ENCODE measurements around the gene KRTAP4-12.

Gene KRTAP4-12

GRCh38 chr17:41147531-41148204, 23.7 kb upstream of the KRTAP4-12 start:
- H3K27ac ChIP-seq (ENCODE audit: low read depth, low read length, poor library complexity, severe bottlenecking) = no peak overlapping the region
- H3F3A ChIP-seq (ENCODE audit: insufficient read depth, low read length) = no peaks in the 10 kb centered on the region
- no peaks in the 10 kb centered on the region for H3K9me2 ChIP-seq (ENCODE audit: low read depth, low read length)
- H4K20me1 ChIP-seq (ENCODE audit: insufficient read depth, low read length) = no peaks in the 10 kb centered on the region
- no peaks in the 10 kb centered on the region; the same call in 1 of the 2 replicates for H3K36me3 ChIP-seq (ENCODE audit: insufficient read depth, low read length)
- no peaks in the 10 kb centered on the region for H3K9me3 ChIP-seq (ENCODE audit: low read length)
- TF ChIP-seq CTCF (IDR thresholded peaks at IDR 0.05; ENCODE audit: low read length) = no peak
- no peak for TF ChIP-seq EZH2 (IDR thresholded peaks at IDR 0.05; ENCODE audit: borderline replicate concordance, low read length)
- H3K4me1 ChIP-seq (ENCODE audit: insufficient read depth, low read length, severe bottlenecking) = no peaks in the 10 kb centered on the region
- no peak overlapping the region for H3K4me2 ChIP-seq (ENCODE audit: low read length)
- H3K4me3 ChIP-seq (ENCODE audit: low read depth, low read length, poor library complexity, severe bottlenecking) = no peak overlapping the region
- no peak overlapping the region for H2AFZ ChIP-seq (ENCODE audit: low read length)
- no peaks in the 10 kb centered on the region for H3K79me2 ChIP-seq (ENCODE audit: insufficient read depth, low read length)
- no peak overlapping the region for H3K9ac ChIP-seq (ENCODE audit: low read length)
- no peaks in the 10 kb centered on the region for H3K27me3 ChIP-seq (ENCODE audit: insufficient read depth, low read length)

GRCh38 chr17:41145261-41145660, 21.3 kb upstream of the KRTAP4-12 start:
- Histone ChIP-seq H3K9me3 (ENCODE audit: low read length) (0 out of 2 replicates have a peak, but pooled peaks cover 3% of the 10 kb centered on the region), H3K4me3 (ENCODE audit: low read depth, low read length, poor library complexity, severe bottlenecking) (no peak overlapping the region), H2AFZ (ENCODE audit: low read length) (no peak overlapping the region), H3K9ac (ENCODE audit: low read length) (no peak overlapping the region), H3K4me1 (ENCODE audit: insufficient read depth, low read length, severe bottlenecking) (no peaks in the 10 kb centered on the region), H3F3A (ENCODE audit: insufficient read depth, low read length) (no peaks in the 10 kb centered on the region), H3K27me3 (ENCODE audit: insufficient read depth, low read length) (no peaks in the 10 kb centered on the region), H3K36me3 (ENCODE audit: insufficient read depth, low read length) (no peaks in the 10 kb centered on the region; the same call in 1 of the 2 replicates), H4K20me1 (ENCODE audit: insufficient read depth, low read length) (no peaks in the 10 kb centered on the region), H3K4me2 (ENCODE audit: low read length) (no peak overlapping the region), H3K27ac (ENCODE audit: low read depth, low read length, poor library complexity, severe bottlenecking) (no peak overlapping the region), H3K79me2 (ENCODE audit: insufficient read depth, low read length) (no peaks in the 10 kb centered on the region), H3K9me2 (ENCODE audit: low read depth, low read length) (no peaks in the 10 kb centered on the region)
- TF ChIP-seq EZH2 (IDR thresholded peaks at IDR 0.05; ENCODE audit: borderline replicate concordance, low read length) (no peak), CTCF (IDR thresholded peaks at IDR 0.05; ENCODE audit: low read length) (no peak)

- H3K9ac ChIP-seq (ENCODE audit: low read length) = no peak overlapping the region
- H4K20me1 ChIP-seq (ENCODE audit: insufficient read depth, low read length) = no peaks in the 10 kb centered on the region
- H2AFZ ChIP-seq (ENCODE audit: low read length) = no peak overlapping the region
- no peaks in the 10 kb centered on the region for H3F3A ChIP-seq (ENCODE audit: insufficient read depth, low read length)
- no peaks in the 10 kb centered on the region; the same call in 1 of the 2 replicates for H3K36me3 ChIP-seq (ENCODE audit: insufficient read depth, low read length)
- no peaks in the 10 kb centered on the region for H3K4me1 ChIP-seq (ENCODE audit: insufficient read depth, low read length, severe bottlenecking)
- TF ChIP-seq CTCF (IDR thresholded peaks at IDR 0.05; ENCODE audit: low read length) (no peak), EZH2 (IDR thresholded peaks at IDR 0.05; ENCODE audit: borderline replicate concordance, low read length) (no peak)
- H3K27ac ChIP-seq (ENCODE audit: low read depth, low read length, poor library complexity, severe bottlenecking) = no peak overlapping the region
- H3K4me3 ChIP-seq (ENCODE audit: low read depth, low read length, poor library complexity, severe bottlenecking) = no peak overlapping the region
- H3K9me2 ChIP-seq (ENCODE audit: low read depth, low read length) = no peaks in the 10 kb centered on the region
- no peak overlapping the region for H3K4me2 ChIP-seq (ENCODE audit: low read length)
- 0 out of 2 replicates have a peak, but pooled peaks cover 3% of the 10 kb centered on the region for H3K9me3 ChIP-seq (ENCODE audit: low read length)
- no peaks in the 10 kb centered on the region for H3K79me2 ChIP-seq (ENCODE audit: insufficient read depth, low read length)
- no peaks in the 10 kb centered on the region for H3K27me3 ChIP-seq (ENCODE audit: insufficient read depth, low read length)
These were observed 20.9 kb upstream of the KRTAP4-12 start for GRCh38 chr17:41144846-41145245.

Data from OCI-LY1 (cell line).